ENCODE results near the gene TBL1Y. TPM values are rescaled to one million over a fixed set of nuclear protein-coding genes. Genes with fewer than 3 reads are reported as not detected.

The TBL1Y gene
- total and polyA plus RNA-seq, 2 donors from 2014 or later, result 0.54 TPM; not detected in 1

DNA sequence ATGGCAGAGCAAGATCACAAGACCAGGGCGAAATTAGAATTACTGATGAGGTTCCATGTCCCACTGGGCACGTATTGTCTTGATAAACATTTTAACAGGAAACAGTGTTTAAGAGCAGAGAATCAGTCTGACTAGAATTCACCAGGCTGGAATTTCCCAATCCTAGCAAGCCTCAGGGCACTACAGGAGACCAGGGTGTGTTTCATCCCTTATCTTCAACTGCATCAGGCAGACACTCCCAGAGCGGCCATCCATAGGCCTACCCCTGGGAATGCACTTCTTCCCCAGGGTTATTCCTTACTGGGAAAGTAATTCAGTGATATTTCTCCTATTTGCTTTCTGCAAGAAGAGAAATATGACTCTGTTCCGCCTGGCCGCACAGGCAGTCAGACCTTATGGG lies 205.4 kb downstream of the TBL1Y start:
- no peak overlapping the region for H3K4me3 ChIP-seq (ENCODE audit: low read length in 3 of 3)
- no peak for TF ChIP-seq CTCF (IDR thresholded peaks at IDR 0.05; ENCODE audit: borderline replicate concordance, extremely low read depth, insufficient read depth)
- no peaks in the 10 kb centered on the region for H3K9me3 ChIP-seq (ENCODE audit: control insufficient read depth in 2 of 3, insufficient read depth in 1 of 3, low read length in 3 of 3)
- no peak overlapping the region for H3K9ac ChIP-seq (ENCODE audit: low read length in 3 of 3)
- no peak for FAIRE-seq
- H3K27me3 ChIP-seq (ENCODE audit: control insufficient read depth, insufficient read depth, low read length), result no peaks in the 10 kb centered on the region
- H3K36me3 ChIP-seq (ENCODE audit: control insufficient read depth in 2 of 3, insufficient read depth in 3 of 3, low read length in 3 of 3), result no peaks in the 10 kb centered on the region
- intact Hi-C loops (cut with DNase I), result no loop called here
- H3K4me1 ChIP-seq (ENCODE audit: control insufficient read depth in 2 of 3, insufficient read depth in 2 of 3, low read depth in 1 of 3, low read length in 3 of 3), result no peaks in the 10 kb centered on the region
- no peak for DNase-seq
- H3K27ac ChIP-seq (ENCODE audit: low read depth in 2 of 2, low read length in 2 of 2), result no peak overlapping the region

GRCh38 chrY:7122202-7122601 lies 211.7 kb downstream of the TBL1Y start:
- Histone ChIP-seq H3K9me3 (ENCODE audit: control insufficient read depth in 2 of 3, insufficient read depth in 1 of 3, low read length in 3 of 3) (no peaks in the 10 kb centered on the region), H3K9ac (ENCODE audit: low read length in 3 of 3) (no peak overlapping the region), H3K4me3 (ENCODE audit: low read length in 3 of 3) (no peak overlapping the region), H3K27me3 (ENCODE audit: control insufficient read depth, insufficient read depth, low read length) (no peaks in the 10 kb centered on the region), H3K27ac (ENCODE audit: low read depth in 2 of 2, low read length in 2 of 2) (no peak overlapping the region), H3K36me3 (ENCODE audit: control insufficient read depth in 2 of 3, insufficient read depth in 3 of 3, low read length in 3 of 3) (no peaks in the 10 kb centered on the region), H3K4me1 (ENCODE audit: control insufficient read depth in 2 of 3, insufficient read depth in 2 of 3, low read depth in 1 of 3, low read length in 3 of 3) (no peaks in the 10 kb centered on the region)
- FAIRE-seq (no peak), DNase-seq (no peak)
- intact Hi-C loops (cut with DNase I), result no loop called here
- no peak for TF ChIP-seq CTCF (IDR thresholded peaks at IDR 0.05; ENCODE audit: borderline replicate concordance, extremely low read depth, insufficient read depth)

- intact Hi-C loops (cut with DNase I), result no loop called here
- Histone ChIP-seq H3K4me1 (ENCODE audit: control insufficient read depth in 2 of 3, insufficient read depth in 2 of 3, low read depth in 1 of 3, low read length in 3 of 3) (no peaks in the 10 kb centered on the region), H3K4me3 (ENCODE audit: low read length in 3 of 3) (no peak overlapping the region), H3K9ac (ENCODE audit: low read length in 3 of 3) (no peak overlapping the region), H3K9me3 (ENCODE audit: control insufficient read depth in 2 of 3, insufficient read depth in 1 of 3, low read length in 3 of 3) (no peaks in the 10 kb centered on the region), H3K27me3 (ENCODE audit: control insufficient read depth, insufficient read depth, low read length) (no peaks in the 10 kb centered on the region), H3K27ac (ENCODE audit: low read depth in 2 of 2, low read length in 2 of 2) (no peak overlapping the region), H3K36me3 (ENCODE audit: control insufficient read depth in 2 of 3, insufficient read depth in 3 of 3, low read length in 3 of 3) (no peaks in the 10 kb centered on the region)
- DNase-seq (peak in 1 of 5 donors; percentile 45), FAIRE-seq (no peak)
- no peak for TF ChIP-seq CTCF (IDR thresholded peaks at IDR 0.05; ENCODE audit: borderline replicate concordance, extremely low read depth, insufficient read depth)
Observed at GRCh38 chrY:7125136-7126056, 214.9 kb downstream of the TBL1Y start.

All from kidney (tissue), 14 donors.